ENCODE data around the gene KHSRP.

DNA sequence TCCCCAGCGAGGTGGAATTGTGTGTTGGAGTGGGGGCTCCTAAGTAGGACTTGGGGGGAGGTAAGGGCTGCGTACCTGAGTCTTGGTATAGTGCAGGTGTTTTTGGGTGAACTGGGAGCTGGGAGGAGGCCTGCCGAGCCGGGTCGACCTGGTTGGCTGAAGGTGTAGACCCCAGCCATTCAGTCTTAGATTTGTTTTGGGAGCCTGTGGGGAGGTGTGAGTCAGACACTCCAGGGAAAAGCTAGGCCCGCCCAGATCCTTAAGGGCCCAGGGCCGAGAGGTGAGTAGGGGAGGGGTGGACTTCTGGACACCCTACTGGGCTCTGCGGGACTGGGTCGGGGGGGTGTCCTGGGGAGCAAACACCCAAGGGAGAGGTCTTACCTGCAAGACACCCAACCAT is 40.4 kb upstream of the KHSRP start:
- TF ChIP-seq MAFK (IDR thresholded peaks at IDR 0.05; ENCODE audit: low read depth, low read length): no peak
- TF ChIP-seq, protein P1, sequence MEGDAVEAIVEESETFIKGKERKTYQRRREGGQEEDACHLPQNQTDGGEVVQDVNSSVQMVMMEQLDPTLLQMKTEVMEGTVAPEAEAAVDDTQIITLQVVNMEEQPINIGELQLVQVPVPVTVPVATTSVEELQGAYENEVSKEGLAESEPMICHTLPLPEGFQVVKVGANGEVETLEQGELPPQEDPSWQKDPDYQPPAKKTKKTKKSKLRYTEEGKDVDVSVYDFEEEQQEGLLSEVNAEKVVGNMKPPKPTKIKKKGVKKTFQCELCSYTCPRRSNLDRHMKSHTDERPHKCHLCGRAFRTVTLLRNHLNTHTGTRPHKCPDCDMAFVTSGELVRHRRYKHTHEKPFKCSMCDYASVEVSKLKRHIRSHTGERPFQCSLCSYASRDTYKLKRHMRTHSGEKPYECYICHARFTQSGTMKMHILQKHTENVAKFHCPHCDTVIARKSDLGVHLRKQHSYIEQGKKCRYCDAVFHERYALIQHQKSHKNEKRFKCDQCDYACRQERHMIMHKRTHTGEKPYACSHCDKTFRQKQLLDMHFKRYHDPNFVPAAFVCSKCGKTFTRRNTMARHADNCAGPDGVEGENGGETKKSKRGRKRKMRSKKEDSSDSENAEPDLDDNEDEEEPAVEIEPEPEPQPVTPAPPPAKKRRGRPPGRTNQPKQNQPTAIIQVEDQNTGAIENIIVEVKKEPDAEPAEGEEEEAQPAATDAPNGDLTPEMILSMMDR (conservative IDR thresholded peaks at IDR 0.05; ENCODE audit: low read depth, low read length): no peak
- TF ChIP-seq RFX5 (IDR thresholded peaks at IDR 0.05; ENCODE audit: low read depth, low read length): no peak
- TF ChIP-seq MAZ (IDR thresholded peaks at IDR 0.05; ENCODE audit: borderline replicate concordance, low read depth, low read length): no peak
- TF ChIP-seq CEBPB (IDR thresholded peaks at IDR 0.05; ENCODE audit: low read depth, low read length): no peak
- TF ChIP-seq FOS (IDR thresholded peaks at IDR 0.05; ENCODE audit: low read depth, low read length): no peak

Data from IMR-90 (cell line).